Calu3 (cell line): Measurements from ENCODE around the gene UBXN11. TPM values are rescaled to one million over a fixed set of nuclear protein-coding genes. Genes with fewer than 3 reads are reported as not detected.

Experiments
- total RNA-seq: library from RNA; stranded (reverse); gene quantifications from 2 replicates; pipeline ENCODE4 v1.2.3, GENCODE V29; 2022

UBXN11 gene
- total RNA-seq, 1 experiment from 2014 or later: 24.0 TPM

Other genes with a start within 250 kb of the UBXN11 start
- gene TRIM63, start 239.0 kb downstream of the UBXN11 start, total RNA-seq: not detected in 2 replicates
- 11.4 and 11.9 TPM in 2 replicates for gene PDIK1L, start 194.8 kb downstream of the UBXN11 start, total RNA-seq
- not detected in 2 replicates for gene FAM110D, start 147.6 kb downstream of the UBXN11 start, total RNA-seq
- gene C1orf232, start 137.7 kb downstream of the UBXN11 start, total RNA-seq: not detected in 2 replicates
- 22.2 and 23.1 TPM in 2 replicates for gene ZNF593, start 136.7 kb downstream of the UBXN11 start, total RNA-seq
- not detected in 2 replicates for gene ZNF593OS, start 134.8 kb downstream of the UBXN11 start, total RNA-seq
- 28.1 and 30.6 TPM in 2 replicates for gene CNKSR1, start 129.1 kb downstream of the UBXN11 start, total RNA-seq
- gene CATSPER4, start 116.0 kb downstream of the UBXN11 start, total RNA-seq: not detected in 2 replicates
- 19.9 and 24.6 TPM in 2 replicates for gene CEP85, start 72.4 kb downstream of the UBXN11 start, total RNA-seq
- 74.6 and 107 TPM in 2 replicates for gene SH3BGRL3, start 26.6 kb downstream of the UBXN11 start, total RNA-seq
- gene CD52, start 11.3 kb upstream of the UBXN11 start, total RNA-seq: not detected in 2 replicates
- 6.4 and 17.6 TPM in 2 replicates for gene CRYBG2, start 47.5 kb upstream of the UBXN11 start, total RNA-seq
- gene ZNF683, start 66.1 kb upstream of the UBXN11 start, total RNA-seq: not detected in 2 replicates
- gene LIN28A, start 104.2 kb upstream of the UBXN11 start, total RNA-seq: not detected in 2 replicates
- gene DHDDS, start 125.7 kb upstream of the UBXN11 start, total RNA-seq: 32.8 and 42.8 TPM in 2 replicates
- 269 and 290 TPM in 2 replicates for gene HMGN2, start 165.8 kb upstream of the UBXN11 start, total RNA-seq
- 25.8 and 28.1 TPM in 2 replicates for gene RPS6KA1, start 223.1 kb upstream of the UBXN11 start, total RNA-seq